Astrocyte of the spinal cord (primary cell): ENCODE results near the gene SLC38A10.

ENCODE experiments used
- DNase-seq: peaks from one replicate; pipeline ENCODE4 v3.0.0; 2011; ENCODE audit warnings: low read depth, low spot score
- H3K4me3 ChIP-seq: 2 replicates; pipeline ENCODE4 v1.5.1; 2011; ENCODE audit warnings: low read depth, mild to moderate bottlenecking, low read length, moderate library complexity
- in situ Hi-C: cut with HindIII; loops from 2 replicates; pipeline ENCODE4 v1.10.0; 2017; ENCODE audit warnings: low sequenced_read_pairs
- TF ChIP-seq, protein P1 (sequence below): IDR thresholded peaks from 2 replicates; pipeline ENCODE4 v1.5.1; 2012; ENCODE audit warnings: low read depth, mild to moderate bottlenecking, low read length, inconsistent platforms

Gene SLC38A10

GRCh38 chr17:81213978-81214377 is 81.1 kb downstream of the SLC38A10 start:
- TF ChIP-seq, protein P1, sequence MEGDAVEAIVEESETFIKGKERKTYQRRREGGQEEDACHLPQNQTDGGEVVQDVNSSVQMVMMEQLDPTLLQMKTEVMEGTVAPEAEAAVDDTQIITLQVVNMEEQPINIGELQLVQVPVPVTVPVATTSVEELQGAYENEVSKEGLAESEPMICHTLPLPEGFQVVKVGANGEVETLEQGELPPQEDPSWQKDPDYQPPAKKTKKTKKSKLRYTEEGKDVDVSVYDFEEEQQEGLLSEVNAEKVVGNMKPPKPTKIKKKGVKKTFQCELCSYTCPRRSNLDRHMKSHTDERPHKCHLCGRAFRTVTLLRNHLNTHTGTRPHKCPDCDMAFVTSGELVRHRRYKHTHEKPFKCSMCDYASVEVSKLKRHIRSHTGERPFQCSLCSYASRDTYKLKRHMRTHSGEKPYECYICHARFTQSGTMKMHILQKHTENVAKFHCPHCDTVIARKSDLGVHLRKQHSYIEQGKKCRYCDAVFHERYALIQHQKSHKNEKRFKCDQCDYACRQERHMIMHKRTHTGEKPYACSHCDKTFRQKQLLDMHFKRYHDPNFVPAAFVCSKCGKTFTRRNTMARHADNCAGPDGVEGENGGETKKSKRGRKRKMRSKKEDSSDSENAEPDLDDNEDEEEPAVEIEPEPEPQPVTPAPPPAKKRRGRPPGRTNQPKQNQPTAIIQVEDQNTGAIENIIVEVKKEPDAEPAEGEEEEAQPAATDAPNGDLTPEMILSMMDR = no peak
- in situ Hi-C loops = no loop called here
- H3K4me3 ChIP-seq = no peak overlapping the region
- no peak for DNase-seq

DNA sequence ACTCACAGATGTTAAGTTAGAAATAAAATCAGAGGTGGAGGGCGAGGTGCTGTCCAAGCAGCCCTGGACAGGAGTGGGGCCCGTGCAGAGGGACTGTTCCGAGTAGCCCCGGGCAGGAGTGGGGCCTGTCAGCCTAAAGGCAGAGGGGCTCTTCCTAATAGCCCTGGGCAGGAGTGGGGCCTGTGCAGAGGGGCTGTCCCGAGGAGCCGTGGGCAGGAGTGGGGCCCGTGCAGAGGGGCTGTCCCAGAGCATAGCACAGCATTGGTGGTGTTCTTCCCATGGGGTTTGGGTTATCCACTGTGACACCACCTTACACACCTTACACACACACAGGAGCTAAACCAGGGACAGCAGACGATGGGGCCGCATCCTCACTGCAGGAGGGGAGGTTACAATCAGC is 82.7 kb downstream of the SLC38A10 start:
- in situ Hi-C loops = no loop called here
- H3K4me3 ChIP-seq = no peak overlapping the region

GRCh38 chr17:81210868-81211267 is 84.2 kb downstream of the SLC38A10 start:
- TF ChIP-seq, protein P1 = peak; percentile 5
- peak; percentile 22 for DNase-seq
- in situ Hi-C loops = no loop called here
- H3K4me3 ChIP-seq = no peak overlapping the region

More for the DNA sequence above, 82.7 kb downstream of the SLC38A10 start:
- TF ChIP-seq, protein P1 = no peak
- no peak for DNase-seq

GRCh38 chr17:81210466-81210865 is 84.6 kb downstream of the SLC38A10 start:
- no peak overlapping the region for H3K4me3 ChIP-seq
- TF ChIP-seq, protein P1 = no peak
- no peak for DNase-seq
- in situ Hi-C loops = no loop called here

- TF ChIP-seq, protein P1 = no peak
Observed at GRCh38 chr17:81209141-81209540, 86.0 kb downstream of the SLC38A10 start.

DNA sequence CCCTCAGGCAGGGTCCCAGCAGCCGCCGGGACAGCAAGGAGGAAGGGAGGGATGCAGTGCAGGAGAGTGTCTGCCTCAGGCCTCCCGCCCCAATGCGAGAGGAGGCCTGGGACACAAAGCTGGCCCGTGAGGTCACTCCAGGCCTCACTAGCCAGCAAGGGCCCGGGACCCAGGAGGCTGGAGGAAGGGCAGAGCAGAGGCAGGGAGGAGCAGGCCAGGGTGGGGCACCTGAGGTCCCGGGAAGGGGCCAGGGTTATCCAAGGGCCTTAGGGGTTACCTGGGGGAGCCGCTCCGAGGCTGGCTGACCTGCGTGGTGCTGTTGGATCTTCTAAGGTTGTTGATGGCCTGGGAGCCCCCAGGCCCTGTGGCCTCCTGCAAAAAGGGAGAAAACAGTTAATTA is 86.5 kb downstream of the SLC38A10 start:
- in situ Hi-C loops = no loop called here
- no peak overlapping the region for H3K4me3 ChIP-seq
- DNase-seq = no peak
- TF ChIP-seq, protein P1 = no peak

More at GRCh38 chr17:81209141-81209540, 86.0 kb downstream of the SLC38A10 start:
- in situ Hi-C loops = no loop called here
- no peak for DNase-seq
- H3K4me3 ChIP-seq = no peak overlapping the region
